Activated T-helper 1 cell treated with anti-CD3 and anti-CD28 coated beads, Interleukin-12 subunit alpha, Interleukin-12 subunit beta, Interleukin-2, Interleukin-4 antibody, amounts not matched to agents 30 ng/mL and 10 ng/mL and 1 ng/mL, durations not matched to agents 14 hours and 24 hours and 36 hours (primary cell): ENCODE data around the gene PLCG2. TPM values are rescaled to one million over a fixed set of nuclear protein-coding genes. Genes with fewer than 3 reads are reported as not detected.

Experiments
- DNase-seq: peaks from one replicate; pipeline ENCODE4 v3.0.0; 2021; ENCODE audit warnings: low spot score
- H3K27ac Mint-ChIP-seq: one replicate; pipeline ENCODE4 v1.8.0; 2021; ENCODE audit warnings: mild to moderate bottlenecking, mixed read lengths
- H3K27me3 Mint-ChIP-seq: one replicate; pipeline ENCODE4 v1.8.0; 2022; ENCODE audit warnings: mild to moderate bottlenecking, moderate library complexity, mixed read lengths; ENCODE audit not compliant: insufficient read depth
- H3K36me3 Mint-ChIP-seq: one replicate; pipeline ENCODE4 v1.8.0; 2021; ENCODE audit warnings: low read depth, mixed read lengths
- H3K4me1 Mint-ChIP-seq: one replicate; pipeline ENCODE4 v1.8.0; 2021; ENCODE audit warnings: low read depth, mixed read lengths
- H3K4me3 Mint-ChIP-seq: one replicate; pipeline ENCODE4 v1.8.0; 2021; ENCODE audit warnings: mild to moderate bottlenecking, moderate library complexity, mixed read lengths
- H3K9me3 Mint-ChIP-seq: one replicate; pipeline ENCODE4 v1.8.0; 2021; ENCODE audit warnings: mixed read lengths
- intact Hi-C: fragments of 100-400 bp; cut with micrococcal nuclease; formaldehyde crosslinking; loops from one replicate; pipeline ENCODE4 v1.15.1; 2024
- total RNA-seq: library from RNA; stranded (reverse); gene quantifications from 2 replicates; pipeline ENCODE4 v1.2.3, GENCODE V29; 2022

The PLCG2 gene
- total RNA-seq, 1 donor from 2014 or later = 13.7 TPM

GRCh38 chr16:81850197-81850944, 71.3 kb downstream of the PLCG2 start:
- Mint-ChIP-seq H3K27me3 (peaks cover 5% of the 10 kb centered on the region), H3K9me3 (no peaks in the 10 kb centered on the region), H3K36me3 (peaks cover 1% of the 10 kb centered on the region), H3K27ac (no peak overlapping the region), H3K4me3 (no peak overlapping the region), H3K4me1 (no peaks in the 10 kb centered on the region)
- intact Hi-C loops = no loop called here
- no peak for DNase-seq

GRCh38 chr16:81852347-81852746, 73.3 kb downstream of the PLCG2 start:
- H3K27ac Mint-ChIP-seq = no peak overlapping the region
- intact Hi-C loops = no loop called here
- peaks cover 4% of the 10 kb centered on the region for H3K27me3 Mint-ChIP-seq
- no peaks in the 10 kb centered on the region for H3K36me3 Mint-ChIP-seq
- no peak for DNase-seq
- no peaks in the 10 kb centered on the region for H3K4me1 Mint-ChIP-seq
- H3K4me3 Mint-ChIP-seq = no peak overlapping the region
- no peaks in the 10 kb centered on the region for H3K9me3 Mint-ChIP-seq

GRCh38 chr16:81855552-81856153, 76.6 kb downstream of the PLCG2 start:
- Mint-ChIP-seq H3K4me3 (no peak overlapping the region), H3K27me3 (no peaks in the 10 kb centered on the region), H3K4me1 (no peaks in the 10 kb centered on the region), H3K36me3 (no peaks in the 10 kb centered on the region), H3K9me3 (no peaks in the 10 kb centered on the region), H3K27ac (no peak overlapping the region)
- intact Hi-C loops = no loop called here
- DNase-seq = no peak

GRCh38 chr16:81860287-81861266, 81.5 kb downstream of the PLCG2 start:
- no peak overlapping the region for H3K27ac Mint-ChIP-seq
- no peaks in the 10 kb centered on the region for H3K4me1 Mint-ChIP-seq
- H3K4me3 Mint-ChIP-seq = no peak overlapping the region
- no peaks in the 10 kb centered on the region for H3K9me3 Mint-ChIP-seq
- H3K27me3 Mint-ChIP-seq = no peaks in the 10 kb centered on the region
- no peaks in the 10 kb centered on the region for H3K36me3 Mint-ChIP-seq
- no peak for DNase-seq
- intact Hi-C loops = no loop called here

- H3K4me3 Mint-ChIP-seq = no peak overlapping the region
- H3K4me1 Mint-ChIP-seq = no peaks in the 10 kb centered on the region
- H3K27ac Mint-ChIP-seq = no peak overlapping the region
- H3K9me3 Mint-ChIP-seq = no peaks in the 10 kb centered on the region
- DNase-seq = no peak
- no peaks in the 10 kb centered on the region for H3K27me3 Mint-ChIP-seq
- intact Hi-C loops = no loop called here
- H3K36me3 Mint-ChIP-seq = no peaks in the 10 kb centered on the region
Measured at GRCh38 chr16:81861503-81861902, 82.4 kb downstream of the PLCG2 start.

GRCh38 chr16:81861915-81862314, 82.8 kb downstream of the PLCG2 start:
- Mint-ChIP-seq H3K4me3 (no peak overlapping the region), H3K27me3 (no peaks in the 10 kb centered on the region), H3K36me3 (no peaks in the 10 kb centered on the region), H3K9me3 (no peaks in the 10 kb centered on the region), H3K27ac (no peak overlapping the region), H3K4me1 (no peaks in the 10 kb centered on the region)
- intact Hi-C loops = no loop called here
- DNase-seq = no peak

- H3K4me3 Mint-ChIP-seq = no peak overlapping the region
- no peak for DNase-seq
- no peaks in the 10 kb centered on the region for H3K9me3 Mint-ChIP-seq
- intact Hi-C loops = no loop called here
- no peaks in the 10 kb centered on the region for H3K36me3 Mint-ChIP-seq
- no peaks in the 10 kb centered on the region for H3K27me3 Mint-ChIP-seq
- H3K4me1 Mint-ChIP-seq = no peaks in the 10 kb centered on the region
- no peak overlapping the region for H3K27ac Mint-ChIP-seq
Measured at GRCh38 chr16:81863630-81864352, 84.7 kb downstream of the PLCG2 start.

GRCh38 chr16:81864646-81865382, 85.7 kb downstream of the PLCG2 start:
- H3K9me3 Mint-ChIP-seq = no peaks in the 10 kb centered on the region
- no peaks in the 10 kb centered on the region for H3K27me3 Mint-ChIP-seq
- H3K27ac Mint-ChIP-seq = no peak overlapping the region
- intact Hi-C loops = no loop called here
- H3K36me3 Mint-ChIP-seq = no peaks in the 10 kb centered on the region
- no peak overlapping the region for H3K4me3 Mint-ChIP-seq
- H3K4me1 Mint-ChIP-seq = no peaks in the 10 kb centered on the region
- no peak for DNase-seq

- peaks cover 4% of the 10 kb centered on the region for H3K27me3 Mint-ChIP-seq
- no peak overlapping the region for H3K4me3 Mint-ChIP-seq
- H3K4me1 Mint-ChIP-seq = no peaks in the 10 kb centered on the region
- peaks cover 3% of the 10 kb centered on the region for H3K36me3 Mint-ChIP-seq
- H3K9me3 Mint-ChIP-seq = no peaks in the 10 kb centered on the region
- DNase-seq = no peak
- no peak overlapping the region for H3K27ac Mint-ChIP-seq
- intact Hi-C loops = no loop called here
Measured at GRCh38 chr16:81866820-81867440, 87.8 kb downstream of the PLCG2 start.

- DNase-seq = no peak
- H3K27me3 Mint-ChIP-seq = peaks cover 12% of the 10 kb centered on the region
- no peaks in the 10 kb centered on the region for H3K9me3 Mint-ChIP-seq
- H3K27ac Mint-ChIP-seq = no peak overlapping the region
- intact Hi-C loops = no loop called here
- peaks cover 8% of the 10 kb centered on the region for H3K4me1 Mint-ChIP-seq
- no peak overlapping the region for H3K4me3 Mint-ChIP-seq
- H3K36me3 Mint-ChIP-seq = peaks cover 3% of the 10 kb centered on the region
Measured at GRCh38 chr16:81868057-81868748, 89.1 kb downstream of the PLCG2 start.

GRCh38 chr16:81869326-81869725, 90.2 kb downstream of the PLCG2 start:
- peaks cover 3% of the 10 kb centered on the region for H3K36me3 Mint-ChIP-seq
- H3K9me3 Mint-ChIP-seq = no peaks in the 10 kb centered on the region
- no peak overlapping the region for H3K27ac Mint-ChIP-seq
- intact Hi-C loops = no loop called here
- no peak overlapping the region for H3K4me3 Mint-ChIP-seq
- no peak for DNase-seq
- H3K27me3 Mint-ChIP-seq = peaks cover 12% of the 10 kb centered on the region
- peaks cover 8% of the 10 kb centered on the region for H3K4me1 Mint-ChIP-seq
